Measurements from ENCODE around the gene MSRB3. TPM values are rescaled to one million over a fixed set of nuclear protein-coding genes. Genes with fewer than 3 reads are reported as not detected.
A peak's percentile ranks its signal among the peaks of the same experiment; 100 is the strongest.
"Not testable (repeated sequence)": the region's sequence is repeated elsewhere in the genome, so short reads cannot be mapped to it uniquely, and the experiment has no call there.

MSRB3 gene
- total and polyA plus RNA-seq, 2 donors (not counting 1 experiment from before 2014, with no cell fraction given) = 46.9 to 105 TPM

DNA sequence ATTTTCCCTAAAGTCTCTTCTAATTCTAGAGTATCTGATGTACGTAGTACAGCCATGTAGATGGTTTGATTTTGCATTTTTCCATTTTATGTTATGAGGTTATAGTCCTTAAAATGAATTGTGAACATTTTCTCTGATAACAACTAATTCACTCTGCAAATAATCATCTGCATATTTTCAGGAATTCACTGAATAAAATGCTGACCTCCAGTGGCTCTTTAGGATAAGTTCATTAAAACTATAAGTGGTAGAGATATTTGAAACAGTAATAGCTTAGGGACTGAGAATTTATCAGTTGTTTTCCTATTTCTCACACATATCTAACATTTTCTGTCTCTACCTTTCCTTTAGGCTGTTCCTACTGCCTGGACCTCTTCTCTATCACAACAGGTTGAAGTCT, 4.4 kb downstream of the MSRB3 start:
- Histone ChIP-seq H3K9me3 (ENCODE audit: control insufficient read depth, insufficient read depth, low read depth, low read length) (no peaks in the 10 kb centered on the region), H3K36me3 (ENCODE audit: control insufficient read depth, insufficient read depth, low read length) (no peaks in the 10 kb centered on the region), H3K4me3 (replicated peaks in 1 of 4; ENCODE audit: control extremely low read depth in 1 of 4, insufficient read depth in 1 of 4, low read depth in 3 of 4, low read length in 4 of 4) (no peak overlapping the region), H3K4me1 (ENCODE audit: control insufficient read depth, extremely low read depth, insufficient read depth, low read length) (peaks cover 3% of the 10 kb centered on the region), H3K79me2 (ENCODE audit: control insufficient read depth, insufficient read depth, low read length) (peaks cover 72% of the 10 kb centered on the region), H3K9ac (ENCODE audit: insufficient read depth, low read length) (no peak overlapping the region), H4K20me1 (ENCODE audit: control insufficient read depth, extremely low read depth, insufficient read depth, low read length) (no peaks in the 10 kb centered on the region), H3K4me2 (ENCODE audit: extremely low read depth, insufficient read depth, low read length) (no peak overlapping the region), H3K27ac (ENCODE audit: insufficient read depth, low read length) (no peak overlapping the region), H2AFZ (ENCODE audit: low read length) (no peak overlapping the region), H3K27me3 (ENCODE audit: control insufficient read depth, insufficient read depth, low read length) (no peaks in the 10 kb centered on the region)
- TF ChIP-seq EZH2 (IDR thresholded peaks at IDR 0.05; ENCODE audit: low read length, missing control alignments) = no peak
- TF ChIP-seq, protein P1, sequence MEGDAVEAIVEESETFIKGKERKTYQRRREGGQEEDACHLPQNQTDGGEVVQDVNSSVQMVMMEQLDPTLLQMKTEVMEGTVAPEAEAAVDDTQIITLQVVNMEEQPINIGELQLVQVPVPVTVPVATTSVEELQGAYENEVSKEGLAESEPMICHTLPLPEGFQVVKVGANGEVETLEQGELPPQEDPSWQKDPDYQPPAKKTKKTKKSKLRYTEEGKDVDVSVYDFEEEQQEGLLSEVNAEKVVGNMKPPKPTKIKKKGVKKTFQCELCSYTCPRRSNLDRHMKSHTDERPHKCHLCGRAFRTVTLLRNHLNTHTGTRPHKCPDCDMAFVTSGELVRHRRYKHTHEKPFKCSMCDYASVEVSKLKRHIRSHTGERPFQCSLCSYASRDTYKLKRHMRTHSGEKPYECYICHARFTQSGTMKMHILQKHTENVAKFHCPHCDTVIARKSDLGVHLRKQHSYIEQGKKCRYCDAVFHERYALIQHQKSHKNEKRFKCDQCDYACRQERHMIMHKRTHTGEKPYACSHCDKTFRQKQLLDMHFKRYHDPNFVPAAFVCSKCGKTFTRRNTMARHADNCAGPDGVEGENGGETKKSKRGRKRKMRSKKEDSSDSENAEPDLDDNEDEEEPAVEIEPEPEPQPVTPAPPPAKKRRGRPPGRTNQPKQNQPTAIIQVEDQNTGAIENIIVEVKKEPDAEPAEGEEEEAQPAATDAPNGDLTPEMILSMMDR (conservative IDR thresholded peaks at IDR 0.05 in 1 of 2, IDR thresholded peaks at IDR 0.05 in 1 of 2; ENCODE audit: low read depth in 1 of 2, low read length in 2 of 2) = peak in 1 of 2 donors; percentile 11
- peak in 1 of 2 donors; percentile 14 for DNase-seq (ENCODE audit: low read depth in 2 of 2)

DNA sequence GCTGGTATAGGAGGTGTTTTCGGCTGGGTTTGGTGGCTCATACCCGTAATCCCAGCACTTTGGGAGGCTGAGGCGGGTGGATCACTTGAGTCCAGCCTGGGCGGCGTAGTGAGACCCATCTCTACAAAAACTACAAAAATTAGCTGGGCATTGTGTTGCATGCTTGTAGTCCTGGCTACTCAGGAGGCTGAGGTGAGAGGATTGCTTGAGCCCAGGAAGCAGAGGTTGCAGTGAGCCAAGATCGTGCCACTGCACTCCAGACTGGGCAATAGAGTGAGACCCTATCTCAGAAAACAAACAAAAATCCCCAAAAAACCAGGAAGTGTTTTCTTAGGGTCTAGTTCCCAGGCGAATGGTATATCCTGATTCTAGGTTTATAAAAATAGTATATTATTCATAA, 7.0 kb downstream of the MSRB3 start:
- H3K4me1 ChIP-seq (ENCODE audit: control insufficient read depth, extremely low read depth, insufficient read depth, low read length); DNase-seq (ENCODE audit: low read depth in 2 of 2); H2AFZ ChIP-seq (ENCODE audit: low read length); H3K4me2 ChIP-seq (ENCODE audit: extremely low read depth, insufficient read depth, low read length); H3K27me3 ChIP-seq (ENCODE audit: control insufficient read depth, insufficient read depth, low read length); H3K36me3 ChIP-seq (ENCODE audit: control insufficient read depth, insufficient read depth, low read length); H3K4me3 ChIP-seq (replicated peaks in 1 of 4; ENCODE audit: control extremely low read depth in 1 of 4, insufficient read depth in 1 of 4, low read depth in 3 of 4, low read length in 4 of 4); H3K9ac ChIP-seq (ENCODE audit: insufficient read depth, low read length); H3K9me3 ChIP-seq (ENCODE audit: control insufficient read depth, insufficient read depth, low read depth, low read length); H3K27ac ChIP-seq (ENCODE audit: insufficient read depth, low read length); H4K20me1 ChIP-seq (ENCODE audit: control insufficient read depth, extremely low read depth, insufficient read depth, low read length): not testable (repeated sequence)
- H3K79me2 ChIP-seq (ENCODE audit: control insufficient read depth, insufficient read depth, low read length) = peaks cover 65% of the 10 kb centered on the region

DNA sequence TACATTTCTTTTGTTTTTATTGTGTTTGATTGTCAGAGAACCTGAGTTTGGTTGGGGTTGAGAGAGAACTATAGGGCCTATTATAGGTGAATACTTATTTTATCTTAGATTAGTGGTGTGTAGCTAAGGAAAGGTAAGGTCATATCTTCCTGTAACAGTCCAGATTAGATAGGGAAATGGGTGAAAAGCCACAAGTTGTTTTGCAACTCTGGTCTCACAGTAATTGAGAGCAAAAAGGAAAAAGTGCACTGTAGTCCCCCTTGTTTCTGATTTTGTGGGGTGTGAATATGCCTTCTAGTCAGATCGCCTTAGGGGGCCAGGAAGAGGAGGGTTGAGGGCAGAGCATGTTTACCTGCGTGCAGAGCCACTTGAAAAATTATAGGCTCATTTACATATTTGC, 8.9 kb downstream of the MSRB3 start:
- H3K4me1 ChIP-seq (ENCODE audit: control insufficient read depth, extremely low read depth, insufficient read depth, low read length) = no peaks in the 10 kb centered on the region
- TF ChIP-seq, protein P1 (conservative IDR thresholded peaks at IDR 0.05 in 1 of 2, IDR thresholded peaks at IDR 0.05 in 1 of 2; ENCODE audit: low read depth in 1 of 2, low read length in 2 of 2) = no peak
- no peak for TF ChIP-seq EZH2 (IDR thresholded peaks at IDR 0.05; ENCODE audit: low read length, missing control alignments)
- no peaks in the 10 kb centered on the region for H3K9me3 ChIP-seq (ENCODE audit: control insufficient read depth, insufficient read depth, low read depth, low read length)
- no peaks in the 10 kb centered on the region for H3K36me3 ChIP-seq (ENCODE audit: control insufficient read depth, insufficient read depth, low read length)
- no peak overlapping the region for H3K27ac ChIP-seq (ENCODE audit: insufficient read depth, low read length)
- H4K20me1 ChIP-seq (ENCODE audit: control insufficient read depth, extremely low read depth, insufficient read depth, low read length) = no peaks in the 10 kb centered on the region
- no peak overlapping the region for H3K4me2 ChIP-seq (ENCODE audit: extremely low read depth, insufficient read depth, low read length)
- no peak overlapping the region for H2AFZ ChIP-seq (ENCODE audit: low read length)
- no peak for DNase-seq (ENCODE audit: low read depth in 2 of 2)
- peaks cover 62% of the 10 kb centered on the region for H3K79me2 ChIP-seq (ENCODE audit: control insufficient read depth, insufficient read depth, low read length)
- H3K4me3 ChIP-seq (replicated peaks in 1 of 4; ENCODE audit: control extremely low read depth in 1 of 4, insufficient read depth in 1 of 4, low read depth in 3 of 4, low read length in 4 of 4) = no peak overlapping the region
- no peak overlapping the region for H3K9ac ChIP-seq (ENCODE audit: insufficient read depth, low read length)
- H3K27me3 ChIP-seq (ENCODE audit: control insufficient read depth, insufficient read depth, low read length) = no peaks in the 10 kb centered on the region
